IMR-90 (cell line): ENCODE measurements around the gene NDRG2. TPM values are rescaled to one million over a fixed set of nuclear protein-coding genes. Genes with fewer than 3 reads are reported as not detected.
A peak's percentile ranks its signal among the peaks of the same experiment; 100 is the strongest.

Experiments used
- ATAC-seq: fragments of 200-7000 bp; cut with Tn5 transposase; 2 replicates; pipeline ENCODE4 v1.9.1; 2020; ENCODE audit warnings: low read depth, mild to moderate bottlenecking, moderate library complexity
- BruUV-seq: library from RNA; stranded (reverse); fragments of 400-500 nt; replicated peaks from 2 replicates; lab custom pipeline; 2021; lab: Mats Ljungman, UMichigan
- CTCF ChIA-PET: fragments of 300-600 bp; formaldehyde crosslinking; extraction: SDS; loops from one replicate; lab custom pipeline; 2021; ENCODE audit warnings: antibody characterized with exemption; lab: Yijun Ruan, JAX
- POLR2A ChIA-PET: fragments of 300-600 bp; sonication (Branson Sonifier 250); formaldehyde crosslinking; loops from one replicate; lab custom pipeline; 2022; ENCODE audit warnings: antibody characterized with exemption; ENCODE audit not compliant: unreplicated experiment; lab: Charles Lee
- DNase-seq: peaks from one replicate; pipeline ENCODE4 v3.0.0; 2013
- H2AFZ ChIP-seq: replicated peaks from 2 replicates; pipeline ENCODE3; 2013; ENCODE audit warnings: low read length, mild to moderate bottlenecking; ENCODE audit not compliant: poor library complexity
- H2AK5ac ChIP-seq: 2 replicates; pipeline ENCODE4 v1.6.1; 2013; ENCODE audit warnings: low read depth, low read length, inconsistent platforms
- H2AK9ac ChIP-seq: replicated peaks from 2 replicates; pipeline ENCODE3; 2013; ENCODE audit warnings: mild to moderate bottlenecking, low read depth, low read length, moderate library complexity; ENCODE audit not compliant: poor library complexity
- H2BK120ac ChIP-seq: 2 replicates; pipeline ENCODE4 v1.6.1; 2013; ENCODE audit warnings: low read depth, low read length, inconsistent platforms
- H2BK15ac ChIP-seq: 3 replicates; pipeline ENCODE4 v1.6.1; 2013; ENCODE audit warnings: low read depth, low read length, inconsistent platforms
- H2BK20ac ChIP-seq: 2 replicates; pipeline ENCODE4 v1.6.1; 2013; ENCODE audit warnings: low read depth, mild to moderate bottlenecking, inconsistent platforms, low read length, moderate library complexity
- H2BK5ac ChIP-seq: 2 replicates; pipeline ENCODE4 v1.6.1; 2013; ENCODE audit warnings: mild to moderate bottlenecking, low read depth, low read length, inconsistent platforms; ENCODE audit not compliant: poor library complexity, severe bottlenecking
- H3K14ac ChIP-seq: replicated peaks from 2 replicates; pipeline ENCODE4 v1.6.1; 2013; ENCODE audit warnings: low read depth, low read length, inconsistent platforms
- H3K18ac ChIP-seq: 2 replicates; pipeline ENCODE4 v1.6.1; 2013; ENCODE audit warnings: low read depth, low read length, control low read depth
- H3K23ac ChIP-seq: 2 replicates; pipeline ENCODE4 v1.6.1; 2013; ENCODE audit warnings: low read depth, low read length, inconsistent platforms
- H3K27ac ChIP-seq: 2 replicates; pipeline ENCODE4 v1.5.1; 2013; ENCODE audit warnings: mild to moderate bottlenecking, control low read depth, low read length; ENCODE audit not compliant: insufficient read depth
- H3K27me3 ChIP-seq: 2 replicates; pipeline ENCODE4 v1.6.1; 2013; ENCODE audit warnings: low read length; ENCODE audit not compliant: control insufficient read depth, insufficient read depth
- H3K36me3 ChIP-seq: 2 replicates; pipeline ENCODE4 v1.6.1; 2013; ENCODE audit warnings: low read length, mixed read lengths; ENCODE audit not compliant: control insufficient read depth, insufficient read depth
- H3K4ac ChIP-seq: 2 replicates; pipeline ENCODE4 v1.6.1; 2013; ENCODE audit warnings: low read depth, low read length, inconsistent platforms
- H3K4me1 ChIP-seq: 2 replicates; pipeline ENCODE4 v1.6.1; 2013; ENCODE audit warnings: low read length, mixed read lengths; ENCODE audit not compliant: control insufficient read depth, insufficient read depth
- H3K4me2 ChIP-seq: 2 replicates; pipeline ENCODE4 v1.6.1; 2013; ENCODE audit warnings: low read depth, mild to moderate bottlenecking, control low read depth, low read length, moderate library complexity
- H3K4me3 ChIP-seq: 2 replicates; pipeline ENCODE4 v1.5.1; 2013; ENCODE audit warnings: low read depth, mild to moderate bottlenecking, control low read depth, low read length, moderate library complexity; ENCODE audit not compliant: insufficient read depth
- H3K56ac ChIP-seq: 2 replicates; pipeline ENCODE4 v1.6.1; 2013; ENCODE audit warnings: low read length, inconsistent platforms; ENCODE audit not compliant: insufficient read depth; ENCODE audit errors: extremely low read depth
- H3K79me1 ChIP-seq, 2 experiments: 2 replicates each; pipeline ENCODE4 v1.6.1; 2013; ENCODE audit warnings: low read length in 2 of 2, inconsistent platforms in 1 of 2, low read depth in 1 of 2
- H3K9ac ChIP-seq: 2 replicates; pipeline ENCODE4 v1.6.1; 2013; ENCODE audit warnings: low read depth, low read length, control low read depth
- H3K9me1 ChIP-seq: 2 replicates; pipeline ENCODE4 v1.6.1; 2013; ENCODE audit warnings: low read length, inconsistent platforms; ENCODE audit not compliant: insufficient read depth
- H3K9me3 ChIP-seq: 2 replicates; pipeline ENCODE4 v1.6.1; 2013; ENCODE audit warnings: low read length; ENCODE audit not compliant: control insufficient read depth, insufficient read depth
- H4K20me1 ChIP-seq: 2 replicates; pipeline ENCODE4 v1.6.1; 2013; ENCODE audit warnings: low read length, inconsistent platforms; ENCODE audit not compliant: insufficient read depth
- H4K5ac ChIP-seq: 2 replicates; pipeline ENCODE4 v1.6.1; 2013; ENCODE audit warnings: mild to moderate bottlenecking, low read depth, low read length, control low read depth
- H4K8ac ChIP-seq, 2 experiments: 2 replicates each; pipeline ENCODE4 v1.6.1; 2013; ENCODE audit warnings: low read depth in 2 of 2, low read length in 2 of 2, control low read depth in 1 of 2, inconsistent platforms in 1 of 2
- H4K91ac ChIP-seq: 2 replicates; pipeline ENCODE4 v1.6.1; 2013; ENCODE audit warnings: low read depth, low read length, inconsistent platforms; ENCODE audit not compliant: insufficient read depth
- CEBPB ChIP-seq: IDR thresholded peaks from 2 replicates; pipeline ENCODE4 v1.6.1; 2012; ENCODE audit warnings: low read depth, low read length, improper control_type of control experiment
- CHD1 ChIP-seq: IDR thresholded peaks from 2 replicates; pipeline ENCODE4 v1.6.1; 2012; ENCODE audit warnings: low read depth, low read length, improper control_type of control experiment
- CTCF ChIP-seq: conservative IDR thresholded peaks from 2 replicates; pipeline ENCODE4 v1.5.1; 2012; ENCODE audit warnings: mild to moderate bottlenecking, low read depth, low read length, improper control_type of control experiment
- FOS ChIP-seq: fragments of 150-350 bp; IDR thresholded peaks from 2 replicates; pipeline ENCODE4 v1.6.1; 2016; ENCODE audit warnings: low read depth, low read length
- MAFK ChIP-seq: IDR thresholded peaks from 2 replicates; pipeline ENCODE4 v1.6.1; 2012; ENCODE audit warnings: low read depth, low read length, improper control_type of control experiment
- MAZ ChIP-seq: IDR thresholded peaks from 2 replicates; pipeline ENCODE4 v1.6.1; 2012; ENCODE audit warnings: low read depth, mild to moderate bottlenecking, low read length, improper control_type of control experiment, moderate library complexity, borderline replicate concordance
- NFE2L2 ChIP-seq: fragments of 150-350 bp; IDR thresholded peaks from 2 replicates; pipeline ENCODE4 v1.6.1; 2016; ENCODE audit warnings: low read depth, mild to moderate bottlenecking, low read length
- RCOR1 ChIP-seq: IDR thresholded peaks from 2 replicates; pipeline ENCODE4 v1.6.1; 2012; ENCODE audit warnings: mild to moderate bottlenecking, low read length, improper control_type of control experiment; ENCODE audit not compliant: insufficient replicate concordance
- RFX5 ChIP-seq: IDR thresholded peaks from 2 replicates; pipeline ENCODE4 v1.8.0; 2012; ENCODE audit warnings: low read depth, mild to moderate bottlenecking, low read length, moderate library complexity
- SMC3 ChIP-seq: fragments of 150-350 bp; IDR thresholded peaks from 2 replicates; pipeline ENCODE4 v1.6.1; 2016; ENCODE audit warnings: low read depth, mild to moderate bottlenecking, antibody characterized with exemption, low read length, moderate library complexity
- USF2 ChIP-seq: fragments of 150-350 bp; IDR thresholded peaks from 2 replicates; pipeline ENCODE4 v1.6.1; 2017; ENCODE audit warnings: mild to moderate bottlenecking, antibody characterized with exemption, low read length, low read depth
- WGBS, 2 experiments: methylation state at CpG; one replicate each; pipeline versions ENCODE4 v1.1.5 to v1.1.7; 2013; ENCODE audit warnings: missing lambda C conversion rate in 2 of 2; ENCODE audit not compliant: insufficient read length in 1 of 2; ENCODE audit errors: extremely low coverage in 2 of 2; 5-methylcytosine and 5-hydroxymethylcytosine counted together
- dilution Hi-C: fragments of 300-500 bp; cut with HindIII; formaldehyde crosslinking; loops from one replicate; pipeline ENCODE4 v1.14.3; 2018; ENCODE audit warnings: low sequenced_read_pairs; ENCODE audit not compliant: unreplicated experiment
- in situ Hi-C: fragments of 300-500 bp; cut with MboI; formaldehyde crosslinking; loops from 3 replicates; pipeline ENCODE4 v1.14.3; 2019; ENCODE audit warnings: low sequenced_read_pairs, inconsistent platforms, mixed read lengths
- intact Hi-C: fragments of 100-400 bp; cut with micrococcal nuclease; formaldehyde crosslinking; loops from 2 replicates; pipeline ENCODE4 v1.10.0; 2022
- polyA plus RNA-seq, 3 experiments: library from polyadenylated mRNA; depleted of rRNA; stranded (reverse); fragments of >200 nt; gene quantifications; 2 replicates each; pipeline ENCODE4 v1.2.3, GENCODE V29; 2012; ENCODE audit warnings: low replicate concordance in 1 of 3
- total RNA-seq: library from RNA; depleted of rRNA; stranded (reverse); fragments of >200 nt; gene quantifications from 2 replicates; pipeline ENCODE4 v1.2.3, GENCODE V29; 2012

NDRG2 gene
- total and polyA plus RNA-seq, 2 of the 4 experiments (the other 2 are of a cell fraction), result 0.36 to 1.5 TPM

GRCh38 chr14:20986811-20987210 lies 38.0 kb downstream of the NDRG2 start:
- Histone ChIP-seq H3K9ac (no peak overlapping the region), H4K20me1 (no peaks in the 10 kb centered on the region), H3K27ac (peak overlapping the region; percentile 61; the same call in 1 of the 2 replicates), H3K4me1 (peaks cover 8% of the 10 kb centered on the region), H4K91ac (no peak overlapping the region), H2BK5ac (peak overlapping the region; percentile 43), H4K8ac (peak overlapping the region in 1 of 2 experiments; percentile 27; a peak in 1 of 4 replicates), H2BK20ac (no peak overlapping the region), H3K18ac (peak overlapping the region; percentile 37; the same call in 1 of the 2 replicates), H2BK120ac (0 out of 2 replicates have a peak overlapping the region, but pooled peaks have one; percentile 12), H3K9me1 (peaks cover 16% of the 10 kb centered on the region), H2AFZ (no peak overlapping the region), H2AK9ac (no peak overlapping the region), H2AK5ac (no peak overlapping the region), H2BK15ac (0 out of 3 replicates have a peak overlapping the region, but pooled peaks have one; percentile 22), H3K4ac (no peak overlapping the region), H3K9me3 (no peaks in the 10 kb centered on the region), H4K5ac (peak overlapping the region; percentile 32; the same call in 1 of the 2 replicates), H3K4me3 (no peak overlapping the region), H3K14ac (no peak overlapping the region), H3K27me3 (peaks cover 2% of the 10 kb centered on the region; the same call in 1 of the 2 replicates), H3K36me3 (peaks cover under 1% of the 10 kb centered on the region; the same call in 1 of the 2 replicates), H3K79me1 (peaks cover 6 to 20% of the 10 kb centered on the region in 2 experiments), H3K56ac (no peak overlapping the region), H3K23ac (no peak overlapping the region), H3K4me2 (peak overlapping the region; percentile 20; the same call in 1 of the 2 replicates)
- TF ChIP-seq CHD1 (no peak), CEBPB (peak; percentile 68; the same call in 1 of the 2 replicates), SMC3 (no peak), CTCF (no peak), NFE2L2 (peak; percentile 43; the same call in 1 of the 2 replicates), RFX5 (no peak), RCOR1 (no peak), FOS (peak; percentile 96), MAFK (peak; percentile 76), USF2 (no peak), MAZ (no peak)
- intact Hi-C loops (no loop called here), dilution Hi-C loops (no loop called here), in situ Hi-C loops (loop anchor here (25.0 kb wide), 1 partner anchor 650 kb away; the partner anchor contains the start of genes CCNB1IP1 and PARP2)
- ChIA-PET POLR2A (no interaction called here), CTCF (interaction anchor here (1.3 kb wide), 1 partner anchor 106 kb away, joined by 3 read pairs; no protein-coding TSS in a partner anchor)
- DNase-seq (peak; percentile 96), ATAC-seq (peak; percentile 61)
- WGBS, 2 experiments, result no CpG with 5 or more reads among the region's 2 CpGs
- BruUV-seq, result no TSS peak
